ENCODE measurements around the gene TLR8. TPM values are rescaled to one million over a fixed set of nuclear protein-coding genes. Genes with fewer than 3 reads are reported as not detected.

TLR8 gene
- polyA plus RNA-seq, 2 of the 4 experiments (the other 2 are of a cell fraction) = not detected

- H3K4me3 ChIP-seq = no peak overlapping the region
- 69% methylated on average over 5 of the region's 5 CpGs for WGBS (ENCODE audit: missing lambda C conversion rate)
- H3K27ac ChIP-seq = no peak overlapping the region
- TF ChIP-seq BHLHE40 (IDR thresholded peaks at IDR 0.05; ENCODE audit: low read depth, low read length) (no peak), CHD2 (IDR thresholded peaks at IDR 0.05; ENCODE audit: low read length, partially characterized antibody) (no peak), EHMT2 (IDR thresholded peaks at IDR 0.05; ENCODE audit: low read depth) (no peak), SREBF2 (IDR thresholded peaks at IDR 0.05) (no peak), RFX5 (IDR thresholded peaks at IDR 0.05) (no peak), CTCF (IDR thresholded peaks at IDR 0.05) (no peak), ZSCAN20 (CRISPR knock-in tag; IDR thresholded peaks at IDR 0.05) (no peak), EP300 (IDR thresholded peaks at IDR 0.05) (no peak), CHD4 (IDR thresholded peaks at IDR 0.05; ENCODE audit: borderline replicate concordance) (no peak), EHF (CRISPR knock-in tag; IDR thresholded peaks at IDR 0.05) (no peak), ESRRA (IDR thresholded peaks at IDR 0.05; ENCODE audit: borderline replicate concordance, low read length) (no peak), TP53 (CRISPR knock-in tag; IDR thresholded peaks at IDR 0.05) (no peak), KDM5A (IDR thresholded peaks at IDR 0.05) (no peak), GATA3 (IDR thresholded peaks at IDR 0.05; ENCODE audit: borderline replicate concordance) (no peak), PHF8 (IDR thresholded peaks at IDR 0.05; ENCODE audit: borderline replicate concordance, low read depth) (no peak), SMC3 (IDR thresholded peaks at IDR 0.05) (no peak), FOSB (CRISPR knock-in tag; IDR thresholded peaks at IDR 0.05) (no peak)
- TF ChIP-seq, protein P1, sequence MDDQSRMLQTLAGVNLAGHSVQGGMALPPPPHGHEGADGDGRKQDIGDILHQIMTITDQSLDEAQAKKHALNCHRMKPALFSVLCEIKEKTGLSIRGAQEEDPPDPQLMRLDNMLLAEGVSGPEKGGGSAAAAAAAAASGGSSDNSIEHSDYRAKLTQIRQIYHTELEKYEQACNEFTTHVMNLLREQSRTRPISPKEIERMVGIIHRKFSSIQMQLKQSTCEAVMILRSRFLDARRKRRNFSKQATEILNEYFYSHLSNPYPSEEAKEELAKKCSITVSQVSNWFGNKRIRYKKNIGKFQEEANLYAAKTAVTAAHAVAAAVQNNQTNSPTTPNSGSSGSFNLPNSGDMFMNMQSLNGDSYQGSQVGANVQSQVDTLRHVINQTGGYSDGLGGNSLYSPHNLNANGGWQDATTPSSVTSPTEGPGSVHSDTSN (IDR thresholded peaks at IDR 0.05) = no peak
- TF ChIP-seq, protein P2, sequence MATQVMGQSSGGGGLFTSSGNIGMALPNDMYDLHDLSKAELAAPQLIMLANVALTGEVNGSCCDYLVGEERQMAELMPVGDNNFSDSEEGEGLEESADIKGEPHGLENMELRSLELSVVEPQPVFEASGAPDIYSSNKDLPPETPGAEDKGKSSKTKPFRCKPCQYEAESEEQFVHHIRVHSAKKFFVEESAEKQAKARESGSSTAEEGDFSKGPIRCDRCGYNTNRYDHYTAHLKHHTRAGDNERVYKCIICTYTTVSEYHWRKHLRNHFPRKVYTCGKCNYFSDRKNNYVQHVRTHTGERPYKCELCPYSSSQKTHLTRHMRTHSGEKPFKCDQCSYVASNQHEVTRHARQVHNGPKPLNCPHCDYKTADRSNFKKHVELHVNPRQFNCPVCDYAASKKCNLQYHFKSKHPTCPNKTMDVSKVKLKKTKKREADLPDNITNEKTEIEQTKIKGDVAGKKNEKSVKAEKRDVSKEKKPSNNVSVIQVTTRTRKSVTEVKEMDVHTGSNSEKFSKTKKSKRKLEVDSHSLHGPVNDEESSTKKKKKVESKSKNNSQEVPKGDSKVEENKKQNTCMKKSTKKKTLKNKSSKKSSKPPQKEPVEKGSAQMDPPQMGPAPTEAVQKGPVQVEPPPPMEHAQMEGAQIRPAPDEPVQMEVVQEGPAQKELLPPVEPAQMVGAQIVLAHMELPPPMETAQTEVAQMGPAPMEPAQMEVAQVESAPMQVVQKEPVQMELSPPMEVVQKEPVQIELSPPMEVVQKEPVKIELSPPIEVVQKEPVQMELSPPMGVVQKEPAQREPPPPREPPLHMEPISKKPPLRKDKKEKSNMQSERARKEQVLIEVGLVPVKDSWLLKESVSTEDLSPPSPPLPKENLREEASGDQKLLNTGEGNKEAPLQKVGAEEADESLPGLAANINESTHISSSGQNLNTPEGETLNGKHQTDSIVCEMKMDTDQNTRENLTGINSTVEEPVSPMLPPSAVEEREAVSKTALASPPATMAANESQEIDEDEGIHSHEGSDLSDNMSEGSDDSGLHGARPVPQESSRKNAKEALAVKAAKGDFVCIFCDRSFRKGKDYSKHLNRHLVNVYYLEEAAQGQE (IDR thresholded peaks at IDR 0.05) = no peak
- POLR2A ChIA-PET = no interaction called here
- CTCF ChIA-PET = no interaction called here
- FAIRE-seq (no peak), DNase-seq (ENCODE audit: low read depth in 1 of 2, low spot score in 1 of 2) (no peak), ATAC-seq (no peak)
- no peaks in the 10 kb centered on the region for H3K4me1 ChIP-seq
- no peaks in the 10 kb centered on the region for H3K9me3 ChIP-seq
- H3K4me2 ChIP-seq = no peak overlapping the region
Measured at GRCh38 chrX:12912791-12913482, 6.5 kb downstream of the TLR8 start.

DNA sequence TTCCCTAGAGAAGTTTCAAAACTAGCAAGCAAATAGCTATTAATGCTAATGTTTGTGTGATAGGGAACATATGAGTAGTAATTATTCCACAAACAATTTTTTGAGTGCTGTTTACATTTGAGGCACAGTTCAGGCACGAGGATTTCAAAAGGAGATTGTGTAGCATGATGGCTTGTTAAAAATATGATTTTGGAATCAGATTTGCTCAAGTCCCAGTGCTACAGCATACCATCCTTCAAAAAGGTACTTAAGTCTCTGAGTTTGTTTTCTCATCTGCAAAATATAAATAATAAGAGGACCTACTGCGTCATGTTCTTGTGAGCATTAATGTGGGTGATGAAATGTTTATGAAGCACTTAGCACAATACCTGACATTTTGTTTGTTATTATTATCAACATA is 11.3 kb downstream of the TLR8 start:
- ChIA-PET POLR2A (no interaction called here), CTCF (interaction anchor here (0.8 to 1.6 kb wide), 2 partner anchors 15 to 29 kb away, joined by 4 read pairs; no protein-coding TSS in a partner anchor)
- ATAC-seq = no peak
- Histone ChIP-seq H3K27ac (no peak overlapping the region), H3K9me3 (no peaks in the 10 kb centered on the region), H3K4me2 (no peak overlapping the region), H3K4me3 (no peak overlapping the region), H3K4me1 (no peaks in the 10 kb centered on the region)
- WGBS (ENCODE audit: missing lambda C conversion rate) = 54% methylated on average over 2 of the region's 2 CpGs
- no peak for FAIRE-seq
- no peak for DNase-seq (ENCODE audit: low read depth in 1 of 2, low spot score in 1 of 2)
- TF ChIP-seq, protein P2 (IDR thresholded peaks at IDR 0.05) = no peak
- TF ChIP-seq SMC3 (IDR thresholded peaks at IDR 0.05) (no peak), SREBF2 (IDR thresholded peaks at IDR 0.05) (no peak), NR3C1 (IDR thresholded peaks at IDR 0.05) (no peak), CBX8 (IDR thresholded peaks at IDR 0.05) (no peak), RFX5 (IDR thresholded peaks at IDR 0.05) (no peak), MYC (IDR thresholded peaks at IDR 0.05; ENCODE audit: borderline replicate concordance, low read length) (no peak), MAZ (IDR thresholded peaks at IDR 0.05; ENCODE audit: borderline replicate concordance, low read depth, low read length) (no peak), EP300 (IDR thresholded peaks at IDR 0.05) (no peak), ZSCAN20 (CRISPR knock-in tag; IDR thresholded peaks at IDR 0.05) (no peak), CTCF (IDR thresholded peaks at IDR 0.05) (no peak), RAD21 (conservative IDR thresholded peaks at IDR 0.05 in 1 of 2, IDR thresholded peaks at IDR 0.05 in 1 of 2) (no peak)

Data from A549 (cell line).